NCI-H2196 treated with DMSO at 0.1 percent for 48 hours (cell line): ENCODE data around the gene AKAP8.
"Not testable (repeated sequence)": the region's sequence is repeated elsewhere in the genome, so short reads cannot be mapped to it uniquely, and the experiment has no call there.

ENCODE experiments used
- DNase-seq: peaks from one replicate; lab custom pipeline; 2025; ENCODE audit not compliant: unreplicated experiment; lab: John Stamatoyannopoulos, UW

The AKAP8 gene

DNA sequence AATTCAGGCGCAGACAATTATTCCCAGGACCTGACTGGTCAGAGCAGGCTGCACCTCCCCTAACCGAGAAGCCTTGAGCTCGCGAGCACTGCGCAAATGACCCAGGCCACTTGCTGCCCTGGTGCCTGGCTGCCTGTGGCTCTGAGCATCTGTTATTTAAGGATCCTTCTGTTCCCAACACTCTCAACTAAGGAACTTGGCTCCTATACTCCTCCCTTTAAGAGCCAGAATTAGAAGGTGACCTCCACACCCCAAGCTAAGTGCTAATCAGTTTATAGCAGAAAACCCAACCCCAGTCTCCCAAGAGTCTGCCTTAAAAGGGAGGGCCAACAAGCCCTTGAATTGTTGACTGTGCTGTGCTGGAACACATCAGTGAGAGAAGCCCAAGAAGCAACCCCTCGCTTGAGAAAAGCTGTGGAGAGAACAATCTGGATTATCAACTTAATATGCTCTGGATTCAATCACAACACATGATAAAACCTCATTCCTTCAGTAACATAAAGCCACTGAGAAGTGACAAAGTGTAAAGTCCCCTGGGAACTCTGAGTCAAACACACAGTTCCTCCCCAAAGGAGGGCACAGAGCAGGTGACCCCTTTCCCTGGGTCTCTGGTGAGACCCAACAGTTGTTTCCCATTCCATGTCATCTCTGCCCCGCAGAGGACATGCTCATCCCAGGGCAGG is 24.7 kb upstream of the AKAP8 start:
- no peak for DNase-seq

DNA sequence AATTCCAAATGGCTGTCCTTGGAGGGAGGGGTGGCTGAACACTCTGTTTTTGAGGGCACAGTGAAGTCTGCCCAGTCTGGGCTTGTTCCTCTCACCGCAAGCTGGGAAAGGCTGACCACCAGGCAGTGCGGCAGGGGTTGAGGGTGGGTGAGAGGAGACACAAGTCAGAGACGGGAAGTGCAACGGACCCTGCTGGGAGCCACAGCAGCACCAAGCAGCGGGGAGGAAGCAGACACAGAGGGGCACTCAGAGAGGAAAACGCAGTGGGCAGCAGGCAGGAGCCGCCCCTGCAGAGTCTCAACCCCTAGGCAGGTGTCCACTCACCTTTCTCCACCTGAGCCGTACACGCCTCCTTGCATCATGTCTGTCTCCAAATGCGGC is 23.6 kb upstream of the AKAP8 start:
- DNase-seq, result no peak

DNA sequence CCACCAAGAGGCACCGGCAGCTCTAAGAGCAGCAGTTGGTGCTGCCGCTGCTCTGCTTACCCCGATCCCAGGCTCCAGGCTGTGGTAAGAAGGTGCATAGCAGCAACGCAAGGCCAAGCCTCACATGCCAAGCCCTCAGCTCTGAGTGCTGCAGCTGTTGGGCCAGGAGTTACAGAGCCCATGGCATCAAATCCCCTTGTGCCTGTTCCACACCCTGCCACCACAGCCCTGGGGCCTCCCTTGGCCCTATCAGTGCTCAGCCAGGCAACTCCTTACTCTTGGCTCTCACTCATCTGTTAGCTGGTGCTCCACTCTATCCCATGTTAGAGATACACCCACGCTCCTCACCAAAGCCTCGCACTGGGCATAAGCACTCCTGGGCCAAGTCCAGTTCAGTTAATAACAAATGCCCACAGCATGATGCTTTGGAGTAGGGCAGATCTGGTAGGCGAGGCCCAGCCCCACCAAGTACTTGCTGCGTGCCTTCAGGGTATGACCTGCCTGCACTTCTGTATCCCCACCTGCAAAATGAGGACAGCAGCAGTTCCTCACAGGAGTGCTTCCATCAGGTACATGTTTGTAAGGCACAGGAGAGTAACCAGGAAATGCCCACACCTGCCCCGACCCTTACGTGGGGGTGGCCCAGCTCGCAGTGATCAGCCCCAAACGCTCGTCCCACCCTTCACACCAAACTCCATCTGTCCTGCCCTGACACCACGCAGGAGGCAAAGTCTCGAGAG is 23.0 kb upstream of the AKAP8 start:
- DNase-seq, result no peak

- DNase-seq, result no peak
Observed at GRCh38 chr19:15401397-15401710, 21.8 kb upstream of the AKAP8 start.

DNA sequence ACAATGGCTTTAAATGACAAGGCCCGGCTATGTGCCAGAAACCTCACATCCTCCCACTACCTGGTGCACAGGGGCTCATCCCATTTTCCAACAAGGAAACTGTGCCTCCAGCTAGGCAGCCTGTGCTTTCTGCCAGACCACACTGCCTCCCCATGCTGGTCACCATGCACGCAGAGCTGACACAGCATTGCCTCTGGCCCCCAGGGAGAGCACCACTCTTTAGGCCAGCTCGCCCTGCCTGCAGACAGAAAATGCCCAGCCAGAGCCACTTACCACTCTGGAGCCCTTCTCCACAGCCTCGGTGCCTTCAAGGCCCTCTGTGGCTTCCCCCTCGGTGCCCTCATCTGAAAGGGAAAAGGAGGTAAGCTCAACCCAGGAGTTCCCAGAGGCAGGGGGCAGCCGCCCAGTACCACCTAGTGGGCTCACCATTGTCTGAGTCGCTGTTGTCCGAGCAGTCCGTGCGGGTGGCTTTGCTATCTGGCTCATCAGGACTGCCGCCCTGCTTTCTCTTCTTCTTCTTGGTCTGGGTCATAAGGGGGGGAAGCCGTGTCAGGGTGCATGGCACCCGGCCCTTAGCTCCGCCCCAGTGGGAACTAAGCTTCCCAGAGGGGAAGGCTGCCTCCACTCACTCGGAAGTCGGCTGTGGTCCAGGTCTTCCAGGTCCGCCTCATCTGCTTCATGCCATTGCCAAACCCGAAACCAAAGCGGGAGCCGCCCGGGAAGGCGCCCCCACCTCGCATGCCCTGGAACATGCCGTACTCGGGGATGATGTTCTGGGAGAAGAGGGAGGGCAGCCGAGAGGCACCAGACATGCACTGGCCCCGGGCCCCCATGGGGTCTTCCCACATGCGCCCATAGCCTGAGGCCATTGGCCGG is 21.2 kb upstream of the AKAP8 start:
- DNase-seq, result no peak

GRCh38 chr19:15399635-15400034 is 20.0 kb upstream of the AKAP8 start:
- DNase-seq, result no peak

DNA sequence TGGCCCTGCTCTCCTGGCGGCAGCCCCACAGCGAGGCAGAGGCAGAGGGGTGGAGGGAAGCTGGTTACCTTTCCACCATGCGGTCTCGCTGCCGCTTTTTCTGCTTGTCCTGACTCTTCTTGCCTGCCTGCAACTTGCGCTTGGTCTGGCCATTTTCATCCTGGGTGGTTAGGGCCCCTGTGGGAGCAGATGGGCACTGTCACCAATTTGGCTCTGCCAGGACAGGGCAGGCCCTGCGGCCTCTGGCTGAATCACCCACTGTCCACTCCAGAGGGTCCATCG is 19.6 kb upstream of the AKAP8 start:
- DNase-seq, result no peak

GRCh38 chr19:15398501-15399233 is 19.1 kb upstream of the AKAP8 start:
- no peak for DNase-seq

- DNase-seq, result no peak
Observed at GRCh38 chr19:15397782-15398181, 18.2 kb upstream of the AKAP8 start.

GRCh38 chr19:15397236-15397635 is 17.6 kb upstream of the AKAP8 start:
- DNase-seq, result no peak

- DNase-seq, result no peak
Observed at GRCh38 chr19:15396436-15396835, 16.8 kb upstream of the AKAP8 start.

DNA sequence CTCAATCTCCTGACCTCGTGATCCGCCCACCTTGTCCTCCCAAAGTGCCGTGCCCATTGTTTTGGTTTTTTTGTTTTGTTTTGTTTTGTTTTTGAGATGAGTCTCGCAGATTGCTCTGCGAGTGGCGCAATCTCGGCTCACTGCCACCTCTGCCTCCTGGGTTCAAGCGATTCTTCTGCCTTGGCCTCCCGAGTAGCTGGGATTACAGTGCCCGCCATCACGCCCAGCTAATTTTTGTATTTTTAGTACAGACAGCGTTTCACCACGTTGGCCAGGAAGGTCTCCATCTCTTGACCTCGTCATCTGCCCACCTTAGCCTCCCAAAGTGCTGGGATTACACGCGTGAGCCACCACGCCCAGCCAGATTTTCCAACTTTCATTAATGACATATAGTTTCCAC is 15.7 kb upstream of the AKAP8 start:
- not testable (repeated sequence) for DNase-seq

GRCh38 chr19:15394426-15394825 is 14.8 kb upstream of the AKAP8 start:
- DNase-seq, result no peak

- no peak for DNase-seq
Observed at GRCh38 chr19:15393963-15394362, 14.4 kb upstream of the AKAP8 start.

- DNase-seq, result no peak
Observed at GRCh38 chr19:15390814-15391213, 11.2 kb upstream of the AKAP8 start.

DNA sequence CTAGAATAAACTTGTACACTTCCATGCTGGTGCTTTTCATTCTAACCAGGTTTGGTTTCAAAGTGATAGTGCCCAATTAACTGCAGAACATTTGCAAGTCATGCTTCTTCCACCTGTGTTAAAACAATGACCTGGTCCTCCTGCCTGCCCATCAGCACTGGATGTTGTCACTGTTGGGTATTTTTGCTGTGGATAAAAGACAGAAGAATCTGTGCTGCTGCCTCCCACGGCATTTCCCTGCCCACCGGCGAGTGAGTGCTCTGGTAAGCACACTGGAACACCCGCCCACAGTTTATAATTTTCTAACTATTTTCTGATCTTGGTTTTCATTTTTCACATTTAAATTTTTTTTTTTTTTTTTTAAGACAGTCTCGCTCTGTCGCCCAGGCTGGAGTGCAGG is 2.3 kb upstream of the AKAP8 start:
- DNase-seq, result no peak

- DNase-seq, result no peak
Observed at GRCh38 chr19:15381429-15381828, 1.8 kb upstream of the AKAP8 start.

DNA sequence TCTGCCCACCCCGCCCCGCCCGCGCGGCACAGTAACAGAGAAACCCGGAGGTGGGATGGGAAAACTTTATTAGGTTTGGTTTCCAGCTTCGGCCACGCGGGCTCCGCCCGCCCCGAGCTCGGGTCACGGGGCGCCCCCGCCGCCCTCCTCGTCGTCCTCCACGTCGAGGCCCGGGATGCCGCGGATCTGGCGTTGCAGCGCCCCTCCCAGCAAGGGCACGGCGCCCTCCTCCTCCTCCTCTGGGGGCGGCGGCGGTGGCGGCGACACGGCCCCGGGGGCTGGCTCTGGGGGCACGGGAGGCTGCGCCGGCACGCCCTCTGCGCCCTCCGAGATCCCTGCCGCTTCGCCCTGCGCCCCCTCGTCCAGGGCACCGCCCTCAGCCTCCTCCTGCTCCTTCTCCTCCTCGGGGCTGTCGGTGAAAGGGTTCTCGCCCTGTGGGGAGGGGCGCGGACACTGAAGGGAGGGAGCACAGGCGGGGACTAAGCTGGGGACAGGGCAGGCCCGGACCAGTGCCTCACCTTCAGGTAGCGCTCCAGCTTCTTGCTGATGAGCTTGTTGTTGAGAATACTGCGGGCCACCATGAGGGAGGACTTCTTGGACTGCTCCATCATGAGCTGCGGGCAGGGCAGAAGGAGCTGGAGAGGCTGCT is 536 bp upstream of the AKAP8 start:
- DNase-seq, result peak; percentile 56

DNA sequence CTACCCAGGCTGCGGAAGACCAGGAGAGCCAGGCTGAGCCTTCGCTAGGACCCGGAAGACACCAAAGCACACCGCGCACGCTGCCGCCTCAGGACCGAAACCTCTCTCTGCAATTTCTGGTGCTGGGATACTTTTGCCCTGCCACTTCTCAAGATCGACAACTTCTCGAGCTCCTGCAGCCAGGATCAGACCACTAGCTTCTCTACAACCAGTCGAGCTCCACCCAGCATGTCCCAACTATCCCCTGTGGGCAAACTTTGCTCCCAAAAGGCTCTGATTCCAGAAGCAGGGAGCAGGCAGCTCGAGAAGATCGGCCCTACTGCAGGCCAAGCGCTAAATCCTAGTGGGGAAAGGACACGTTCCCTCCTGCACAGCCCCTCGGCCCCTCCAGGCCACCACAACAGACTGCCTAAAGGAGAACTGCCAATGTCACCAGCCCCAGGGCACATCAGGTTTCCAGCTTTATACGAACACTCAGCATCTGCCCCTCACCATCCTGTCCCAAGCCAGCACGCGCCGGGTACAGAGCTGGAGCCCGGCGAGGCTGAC is 979 bp downstream of the AKAP8 start:
- DNase-seq, result peak; percentile 2

DNA sequence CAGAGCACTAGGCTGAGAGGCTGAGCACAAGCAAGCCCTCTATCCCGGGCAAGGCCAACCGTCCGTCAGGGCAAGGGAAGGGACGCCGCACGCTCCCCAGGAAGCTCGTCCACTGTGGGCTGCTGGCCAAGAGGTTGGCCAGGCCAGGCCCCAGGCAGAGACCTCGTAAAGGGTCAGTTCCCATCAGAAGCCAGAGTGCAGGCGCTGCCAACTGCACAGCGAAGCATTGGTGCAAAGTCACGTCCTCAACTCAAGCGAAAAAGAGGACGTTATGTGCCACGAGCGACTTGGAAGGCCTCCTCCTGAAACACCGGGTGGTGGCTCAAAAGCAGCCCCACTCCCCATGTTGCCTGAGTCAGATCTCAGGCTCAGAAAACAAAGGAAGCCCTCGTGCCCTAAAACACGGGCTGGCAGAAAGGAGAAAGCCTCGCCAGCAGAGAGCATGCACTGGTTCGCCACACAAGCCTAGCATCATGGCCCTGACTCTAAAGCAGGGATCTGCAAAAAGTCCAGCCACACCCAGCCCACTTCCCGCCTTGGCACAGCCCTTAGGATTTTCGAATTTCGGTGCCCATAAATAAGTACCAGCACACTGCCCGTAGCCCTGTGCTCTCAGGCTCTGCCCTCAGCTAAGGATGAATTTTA is 4.7 kb downstream of the AKAP8 start:
- no peak for DNase-seq
